Activated CD4-positive, alpha-beta T cell treated with anti-CD3 and anti-CD28 coated beads for 4 hours (primary cell): ENCODE results near the gene SKOR2.

Experiments used
- DNase-seq, 2 donors: peaks; one replicate each; pipeline ENCODE4 v3.0.0-alpha.2; 2020

Gene SKOR2

GRCh38 chr18:47260120-47260923 is 8.9 kb upstream of the SKOR2 start:
- no peak for DNase-seq

- no peak for DNase-seq
These were observed 3.0 kb upstream of the SKOR2 start for GRCh38 chr18:47254341-47254939.

GRCh38 chr18:47253101-47253654 is 1.7 kb upstream of the SKOR2 start:
- no peak for DNase-seq

- DNase-seq: no peak
These were observed 941 bp downstream of the SKOR2 start for GRCh38 chr18:47250391-47251046.

- DNase-seq: no peak
These were observed 2.0 kb downstream of the SKOR2 start for GRCh38 chr18:47249314-47249981.

GRCh38 chr18:47248604-47249313 is 2.7 kb downstream of the SKOR2 start:
- no peak for DNase-seq

- DNase-seq: no peak
These were observed 3.3 kb downstream of the SKOR2 start for GRCh38 chr18:47248115-47248603.

GRCh38 chr18:47247416-47248114 is 3.9 kb downstream of the SKOR2 start:
- DNase-seq: no peak

- no peak for DNase-seq
These were observed 4.4 kb downstream of the SKOR2 start for GRCh38 chr18:47247036-47247415.

- no peak for DNase-seq
These were observed 5.2 kb downstream of the SKOR2 start for GRCh38 chr18:47246027-47246971.

- no peak for DNase-seq
These were observed 7.4 kb downstream of the SKOR2 start for GRCh38 chr18:47244086-47244485.

GRCh38 chr18:47235096-47235495 is 16.4 kb downstream of the SKOR2 start:
- DNase-seq: no peak

- DNase-seq: no peak
These were observed 24.8 kb downstream of the SKOR2 start for GRCh38 chr18:47226660-47227059.

GRCh38 chr18:47215554-47216138 is 35.8 kb downstream of the SKOR2 start:
- DNase-seq: no peak

- DNase-seq: no peak
These were observed 42.3 kb downstream of the SKOR2 start for GRCh38 chr18:47209171-47209570.

GRCh38 chr18:47206945-47207637 is 44.4 kb downstream of the SKOR2 start:
- no peak for DNase-seq

GRCh38 chr18:47204908-47205522 is 46.4 kb downstream of the SKOR2 start:
- DNase-seq: peak; percentile 10 to 44

- DNase-seq: no peak
These were observed 47.6 kb downstream of the SKOR2 start for GRCh38 chr18:47203626-47204464.
